ENCODE data around the gene LTA4H. TPM values are rescaled to one million over a fixed set of nuclear protein-coding genes. Genes with fewer than 3 reads are reported as not detected.
"Not testable (repeated sequence)": the region's sequence is repeated elsewhere in the genome, so short reads cannot be mapped to it uniquely, and the experiment has no call there.

The LTA4H gene
- total RNA-seq, 2 experiments from 2014 or later: 50.7 to 52.1 TPM

DNA sequence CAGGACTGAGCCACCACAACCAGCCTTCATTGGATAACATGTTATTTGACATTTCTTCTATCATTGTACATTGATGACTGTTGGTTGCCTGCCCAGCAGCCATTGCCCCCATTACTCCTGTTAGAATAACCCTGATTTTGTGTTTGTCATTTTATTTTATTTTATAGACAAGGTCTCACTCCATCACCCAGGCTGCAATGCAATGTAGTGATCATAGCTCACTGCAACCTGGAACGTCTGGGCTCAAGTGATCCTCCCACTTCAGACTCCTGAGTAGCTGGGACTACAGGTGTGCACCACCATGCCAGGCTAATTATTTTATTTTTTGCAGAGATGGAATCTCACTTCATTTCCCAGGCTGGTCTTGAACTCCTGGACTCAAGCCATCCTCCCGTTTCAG lies 33.2 kb upstream of the LTA4H start:
- H3K27me3 Mint-ChIP-seq: peaks cover 7% of the 10 kb centered on the region
- H3K4me1 Mint-ChIP-seq: peaks cover 19% of the 10 kb centered on the region
- POLR2A ChIA-PET: no interaction called here
- CTCF ChIA-PET: interaction anchor here (3.4 to 5.3 kb wide), 2 partner anchors 147 to 449 kb away, joined by 15 to 65 read pairs; no protein-coding TSS in a partner anchor
- no peak overlapping the region for H3K4me3 Mint-ChIP-seq
- H3K27ac Mint-ChIP-seq: no peak overlapping the region
- DNase-seq: no peak
- H3K9me3 Mint-ChIP-seq: no peaks in the 10 kb centered on the region
- H3K36me3 Mint-ChIP-seq (ENCODE audit: low read depth): no peaks in the 10 kb centered on the region

DNA sequence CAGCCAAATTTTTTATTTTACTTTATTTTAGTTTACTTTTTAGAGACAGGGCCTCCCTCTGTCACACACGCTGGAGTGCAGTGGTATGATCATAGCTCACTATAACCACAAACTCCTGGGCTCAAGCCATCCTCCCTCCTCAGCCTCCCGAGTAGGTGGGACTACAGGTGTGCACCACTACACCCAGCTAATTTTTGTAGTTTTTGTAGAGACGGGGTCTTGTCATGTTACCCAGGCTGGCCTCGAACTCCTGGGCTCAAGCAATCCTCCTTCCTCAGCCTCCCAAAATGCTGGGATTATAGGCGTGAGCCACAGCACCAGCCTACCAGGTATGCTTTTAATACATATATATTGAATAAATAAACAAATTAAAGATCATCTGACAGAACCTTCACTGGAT lies 32.7 kb upstream of the LTA4H start:
- peaks cover 5% of the 10 kb centered on the region for H3K27me3 Mint-ChIP-seq
- CTCF ChIA-PET: interaction anchor here (1.7 to 5.3 kb wide), 3 partner anchors 11 to 449 kb away, joined by 5 to 65 read pairs (median 15); no protein-coding TSS in a partner anchor
- no peak for DNase-seq
- peaks cover 20% of the 10 kb centered on the region for H3K4me1 Mint-ChIP-seq
- H3K4me3 Mint-ChIP-seq: no peak overlapping the region
- H3K27ac Mint-ChIP-seq: no peak overlapping the region
- no peaks in the 10 kb centered on the region for H3K9me3 Mint-ChIP-seq
- no peaks in the 10 kb centered on the region for H3K36me3 Mint-ChIP-seq (ENCODE audit: low read depth)
- POLR2A ChIA-PET: interaction anchor here (0.9 kb wide), 1 partner anchor 141 kb away, joined by 3 read pairs; no protein-coding TSS in a partner anchor

DNA sequence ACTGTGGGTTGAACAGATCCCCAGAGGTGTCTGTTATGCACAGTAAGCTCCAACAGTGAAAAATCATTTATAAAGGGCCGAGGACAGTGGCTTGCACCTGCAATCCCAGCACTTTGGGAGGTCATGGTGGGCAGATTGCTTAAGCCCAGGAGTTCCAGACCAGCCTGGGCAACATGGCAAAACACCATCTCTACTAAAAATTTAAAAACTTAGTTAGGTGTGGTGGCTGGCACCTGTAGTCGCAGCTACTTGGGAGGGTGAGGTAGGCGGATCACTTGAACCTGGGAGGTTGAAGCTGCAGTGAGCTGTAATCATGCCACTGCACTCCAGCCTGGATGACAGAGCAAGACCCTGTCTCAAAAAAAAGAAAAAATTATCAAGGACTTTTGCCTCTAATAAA lies 30.4 kb upstream of the LTA4H start:
- H3K4me1 Mint-ChIP-seq: peaks cover 26% of the 10 kb centered on the region
- POLR2A ChIA-PET: interaction anchor here (0.6 to 1.6 kb wide), 4 partner anchors 9 to 451 kb away, joined by 3 to 4 read pairs (median 4); no protein-coding TSS in a partner anchor
- not testable (repeated sequence) for H3K9me3 Mint-ChIP-seq; H3K4me3 Mint-ChIP-seq; H3K27ac Mint-ChIP-seq; H3K27me3 Mint-ChIP-seq; H3K36me3 Mint-ChIP-seq (ENCODE audit: low read depth); DNase-seq
- CTCF ChIA-PET: interaction anchor here (1.6 to 5.3 kb wide), 6 partner anchors 31 to 452 kb away, joined by 4 to 65 read pairs (median 10); partner anchors contain the start of genes CDK17 and LTA4H

DNA sequence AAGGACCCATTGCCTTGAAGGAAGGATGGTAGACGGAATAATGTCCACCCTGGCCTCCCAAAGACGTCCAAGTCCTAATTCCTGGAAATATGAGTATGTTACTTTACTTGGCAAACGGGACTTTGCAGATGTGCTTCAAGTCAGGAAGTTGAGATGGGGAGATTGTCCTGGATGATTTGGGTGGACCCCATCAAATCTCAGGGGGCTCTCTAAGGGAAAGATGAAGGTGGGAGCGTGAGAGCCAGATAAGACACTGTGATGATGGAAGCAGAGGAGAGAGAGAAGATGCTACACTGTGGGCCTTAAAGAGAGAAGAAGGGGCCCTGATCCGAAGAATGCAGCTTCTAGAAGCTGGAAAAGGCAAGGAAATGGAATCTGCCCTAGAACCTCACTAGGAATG lies 29.6 kb upstream of the LTA4H start:
- ChIA-PET POLR2A (interaction anchor here (1.0 to 1.6 kb wide), 4 partner anchors 141 to 336 kb away, joined by 3 to 4 read pairs (median 4); no protein-coding TSS in a partner anchor), CTCF (interaction anchor here (1.4 to 5.3 kb wide), 5 partner anchors 145 to 452 kb away, joined by 3 to 65 read pairs (median 11); partner anchors contain the start of gene CDK17)
- H3K27ac Mint-ChIP-seq: no peak overlapping the region
- H3K4me3 Mint-ChIP-seq: no peak overlapping the region
- H3K4me1 Mint-ChIP-seq: peaks cover 26% of the 10 kb centered on the region
- DNase-seq: no peak
- no peaks in the 10 kb centered on the region for H3K36me3 Mint-ChIP-seq (ENCODE audit: low read depth)
- no peaks in the 10 kb centered on the region for H3K27me3 Mint-ChIP-seq
- H3K9me3 Mint-ChIP-seq: no peaks in the 10 kb centered on the region

DNA sequence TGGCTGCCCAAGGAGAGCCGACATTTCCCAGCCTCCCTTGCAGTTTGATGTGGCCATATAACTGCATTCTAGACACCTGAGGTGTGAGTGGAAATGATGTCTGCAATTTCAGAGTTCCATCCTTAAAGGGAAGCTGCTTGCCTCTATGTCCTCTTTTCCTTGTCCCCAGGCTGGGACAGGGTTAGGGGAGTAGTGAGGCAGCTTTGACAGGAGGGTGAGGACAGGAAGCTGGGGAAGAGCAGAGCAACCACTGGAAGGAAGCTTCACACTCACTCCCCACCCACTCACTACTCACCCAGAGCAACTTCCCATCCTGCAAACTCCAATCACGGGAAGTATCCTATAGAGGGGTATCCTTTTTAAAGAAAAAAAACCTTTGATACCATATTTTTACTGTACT lies 28.9 kb upstream of the LTA4H start:
- H3K9me3 Mint-ChIP-seq: no peaks in the 10 kb centered on the region
- no peak overlapping the region for H3K27ac Mint-ChIP-seq
- peaks cover 26% of the 10 kb centered on the region for H3K4me1 Mint-ChIP-seq
- H3K27me3 Mint-ChIP-seq: no peaks in the 10 kb centered on the region
- DNase-seq: no peak
- ChIA-PET POLR2A (interaction anchor here (1.0 to 1.6 kb wide), 4 partner anchors 142 to 337 kb away, joined by 3 to 4 read pairs (median 4); no protein-coding TSS in a partner anchor), CTCF (interaction anchor here (0.6 to 5.3 kb wide), 12 partner anchors 32 to 453 kb away, joined by 3 to 65 read pairs (median 4); partner anchors contain the start of gene CDK17)
- no peaks in the 10 kb centered on the region for H3K36me3 Mint-ChIP-seq (ENCODE audit: low read depth)
- H3K4me3 Mint-ChIP-seq: no peak overlapping the region

DNA sequence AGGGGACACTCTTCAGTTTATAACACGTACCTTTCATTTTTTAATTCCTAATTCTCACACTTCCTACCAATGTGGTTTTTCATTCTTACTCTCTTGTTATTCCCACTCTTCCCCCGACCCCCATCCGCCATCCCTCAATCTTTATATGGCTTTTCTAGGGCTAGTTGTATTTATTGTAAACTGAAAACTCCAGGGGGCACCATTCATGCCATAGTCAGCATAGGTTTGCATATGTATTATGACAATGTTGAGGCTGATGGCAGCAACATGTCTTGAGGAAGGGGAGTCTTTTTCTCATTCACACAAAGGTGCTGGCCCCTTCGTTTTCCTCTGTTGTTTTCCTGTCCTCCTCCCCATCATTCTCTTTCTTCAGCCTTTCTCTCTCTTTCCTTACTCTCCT lies 27.7 kb upstream of the LTA4H start:
- Mint-ChIP-seq H3K4me3 (no peak overlapping the region), H3K4me1 (peaks cover 26% of the 10 kb centered on the region), H3K9me3 (no peaks in the 10 kb centered on the region), H3K36me3 (ENCODE audit: low read depth) (no peaks in the 10 kb centered on the region), H3K27me3 (no peaks in the 10 kb centered on the region), H3K27ac (no peak overlapping the region)
- no peak for DNase-seq
- ChIA-PET CTCF (interaction anchor here (1.0 to 6.8 kb wide), 7 partner anchors 146 to 453 kb away, joined by 3 to 115 read pairs (median 18); no protein-coding TSS in a partner anchor), POLR2A (interaction anchor here (1.6 kb wide), 1 partner anchor 152 kb away, joined by 4 read pairs; no protein-coding TSS in a partner anchor)

DNA sequence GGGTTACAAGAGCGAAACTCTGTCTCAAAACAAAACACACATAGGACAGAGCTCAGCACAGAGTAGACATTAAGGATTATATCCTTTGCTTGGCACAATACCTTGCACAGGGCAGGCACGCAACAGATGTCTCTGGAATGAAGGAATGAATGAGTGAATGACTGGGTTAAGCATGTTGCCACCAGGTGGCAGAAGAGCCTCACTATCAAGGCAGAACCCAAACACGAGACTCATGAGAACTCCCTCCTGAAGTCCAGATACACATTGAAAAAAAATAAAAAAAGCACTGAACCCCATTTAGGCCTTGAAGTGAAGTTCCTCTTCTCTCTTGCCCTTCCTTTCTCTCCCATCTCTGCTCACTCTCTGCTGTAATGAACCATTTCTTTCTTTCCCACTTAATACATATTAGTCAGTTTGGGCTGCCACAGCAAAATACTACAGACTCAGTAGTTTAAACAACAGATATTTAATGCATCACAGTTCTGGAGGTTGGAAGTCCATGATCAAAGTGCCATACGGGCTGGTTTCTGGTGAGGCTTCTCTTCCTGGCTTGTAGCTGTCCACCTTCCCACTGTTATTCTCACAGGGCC lies 26.6 kb upstream of the LTA4H start:
- Mint-ChIP-seq H3K27me3 (no peaks in the 10 kb centered on the region), H3K9me3 (peaks cover 4% of the 10 kb centered on the region), H3K27ac (no peak overlapping the region), H3K36me3 (ENCODE audit: low read depth) (no peaks in the 10 kb centered on the region), H3K4me3 (no peak overlapping the region), H3K4me1 (peaks cover 26% of the 10 kb centered on the region)
- ChIA-PET CTCF (interaction anchor here (0.7 to 6.8 kb wide), 10 partner anchors 11 to 518 kb away, joined by 3 to 115 read pairs (median 5); partner anchors contain the start of gene LTA4H), POLR2A (no interaction called here)
- DNase-seq: peak; percentile 83

DNA sequence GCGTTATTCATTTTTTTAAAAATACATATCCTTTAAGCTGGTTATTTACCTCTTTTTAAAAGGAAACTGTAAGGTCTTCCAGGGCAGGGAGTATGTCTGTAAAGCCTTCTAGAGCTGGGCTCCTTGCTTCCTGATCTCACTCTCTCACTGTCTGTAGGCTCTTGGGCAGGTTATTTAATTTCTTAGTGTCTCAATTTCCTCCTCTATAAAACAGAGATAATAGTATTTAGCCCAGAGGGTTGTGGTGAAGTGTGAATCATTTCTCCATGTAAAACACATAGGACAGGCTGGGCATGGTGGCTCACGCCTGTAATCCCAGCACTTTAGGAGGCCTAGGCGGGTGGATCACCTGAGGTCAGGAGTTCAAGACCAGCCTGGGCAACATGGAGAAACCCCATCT lies 25.9 kb upstream of the LTA4H start:
- no peaks in the 10 kb centered on the region for H3K36me3 Mint-ChIP-seq (ENCODE audit: low read depth)
- peaks cover 4% of the 10 kb centered on the region for H3K9me3 Mint-ChIP-seq
- H3K4me3 Mint-ChIP-seq: no peak overlapping the region
- ChIA-PET CTCF (interaction anchor here (0.7 to 6.8 kb wide), 9 partner anchors 11 to 455 kb away, joined by 3 to 115 read pairs (median 5); partner anchors contain the start of gene CDK17), POLR2A (no interaction called here)
- no peak overlapping the region for H3K27ac Mint-ChIP-seq
- no peak for DNase-seq
- H3K4me1 Mint-ChIP-seq: peaks cover 26% of the 10 kb centered on the region
- no peaks in the 10 kb centered on the region for H3K27me3 Mint-ChIP-seq

DNA sequence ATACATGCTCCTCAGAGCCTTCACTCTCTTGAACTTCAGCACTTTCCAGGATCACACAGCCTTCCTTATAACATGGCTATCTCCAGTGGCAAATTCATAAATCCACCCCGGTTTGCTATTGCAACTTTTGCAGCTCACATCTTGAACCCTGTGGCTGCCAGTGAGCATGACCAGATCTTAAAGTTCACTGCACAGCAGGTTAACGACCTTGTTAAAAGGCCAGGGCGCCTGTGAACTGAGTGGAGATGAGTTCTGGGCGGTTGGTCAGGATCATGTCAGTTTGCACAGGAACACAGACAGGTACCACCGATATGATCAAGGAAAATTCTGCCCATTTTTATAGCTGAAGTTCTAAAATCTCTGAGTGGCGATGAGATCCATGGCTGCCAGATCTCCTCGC lies 24.7 kb upstream of the LTA4H start:
- POLR2A ChIA-PET: interaction anchor here (0.9 kb wide), 1 partner anchor 456 kb away, joined by 3 read pairs; no protein-coding TSS in a partner anchor
- peaks cover 26% of the 10 kb centered on the region for H3K4me1 Mint-ChIP-seq
- H3K27me3 Mint-ChIP-seq: no peaks in the 10 kb centered on the region
- DNase-seq: no peak
- H3K9me3 Mint-ChIP-seq: peaks cover 7% of the 10 kb centered on the region
- CTCF ChIA-PET: interaction anchor here (1.3 to 6.8 kb wide), 4 partner anchors 12 to 457 kb away, joined by 5 to 115 read pairs (median 12); no protein-coding TSS in a partner anchor
- no peak overlapping the region for H3K27ac Mint-ChIP-seq
- no peaks in the 10 kb centered on the region for H3K36me3 Mint-ChIP-seq (ENCODE audit: low read depth)
- H3K4me3 Mint-ChIP-seq: no peak overlapping the region

DNA sequence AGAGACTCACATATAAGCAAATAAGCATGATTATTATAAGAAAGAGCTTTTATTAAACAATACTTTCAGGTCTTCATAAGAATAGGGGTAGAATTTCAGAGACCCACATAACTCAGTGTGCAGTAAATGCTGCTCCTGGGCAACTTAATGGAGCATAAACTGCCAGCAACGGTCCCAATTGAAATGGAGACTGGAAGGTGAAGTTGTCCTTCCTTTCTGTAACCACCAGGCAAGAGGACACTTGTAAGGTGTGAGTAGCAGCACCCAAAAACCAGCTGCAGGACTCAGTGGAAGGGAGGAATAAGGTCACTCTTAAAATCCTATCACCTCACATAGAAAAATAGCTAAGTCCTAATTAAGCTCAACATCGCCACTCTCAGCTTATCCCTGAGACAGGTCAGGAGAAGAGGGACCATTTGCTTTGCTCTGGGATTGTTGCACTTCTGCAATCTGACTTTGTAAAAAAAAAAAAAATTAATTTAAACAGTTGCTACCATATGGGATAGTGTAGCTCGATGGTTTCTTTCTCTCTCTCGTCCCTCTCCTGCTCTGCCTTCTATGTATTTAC lies 22.7 kb upstream of the LTA4H start:
- no peak for DNase-seq
- Mint-ChIP-seq H3K9me3 (peaks cover 17% of the 10 kb centered on the region), H3K27ac (no peak overlapping the region), H3K27me3 (no peaks in the 10 kb centered on the region), H3K4me1 (peaks cover 7% of the 10 kb centered on the region), H3K36me3 (ENCODE audit: low read depth) (peaks cover 2% of the 10 kb centered on the region), H3K4me3 (no peak overlapping the region)
- CTCF ChIA-PET: interaction anchor here (0.7 to 6.8 kb wide), 6 partner anchors 9 to 459 kb away, joined by 3 to 115 read pairs (median 5); no protein-coding TSS in a partner anchor
- POLR2A ChIA-PET: interaction anchor here (0.6 to 1.2 kb wide), 3 partner anchors 13 to 459 kb away, joined by 3 to 4 read pairs (median 3); no protein-coding TSS in a partner anchor

DNA sequence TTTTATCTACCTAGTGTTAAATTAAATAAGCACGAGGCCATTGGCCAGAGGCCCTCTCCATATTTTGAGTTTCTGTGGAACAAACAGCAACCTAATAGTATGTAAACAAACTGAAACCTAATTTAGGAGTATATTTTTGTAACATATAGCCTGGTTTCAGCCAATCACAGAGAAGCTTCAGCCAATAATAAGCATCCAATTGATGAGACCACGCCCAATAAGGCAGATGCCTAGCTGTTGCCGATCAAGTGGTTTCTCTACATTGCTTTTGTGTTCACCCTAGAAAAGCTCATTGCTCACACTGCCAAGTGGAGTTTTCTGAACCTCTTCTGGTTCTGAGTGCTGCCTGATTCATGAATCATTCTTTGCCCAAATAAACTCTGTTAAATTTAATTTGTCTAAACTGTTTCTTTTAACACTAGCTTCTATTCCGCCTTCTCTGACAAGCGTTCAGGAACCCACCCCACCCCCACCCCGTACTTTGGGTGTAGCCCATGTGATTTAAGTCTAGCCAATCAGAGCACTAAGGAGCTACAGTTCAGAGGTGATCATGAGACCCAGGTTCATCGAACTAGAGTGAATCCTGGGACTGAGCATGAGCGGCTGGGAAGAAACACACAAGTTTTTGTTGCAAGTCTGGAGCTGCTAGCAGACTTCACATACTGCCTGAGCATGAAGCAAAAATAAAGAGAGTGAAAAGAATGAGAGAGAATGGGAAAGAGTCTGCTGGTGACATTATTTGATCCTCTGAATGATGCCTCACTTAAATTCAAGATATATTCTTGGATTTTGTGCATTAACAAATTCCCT lies 21.5 kb upstream of the LTA4H start:
- no peak for DNase-seq
- H3K4me3 Mint-ChIP-seq: no peak overlapping the region
- no peaks in the 10 kb centered on the region for H3K27me3 Mint-ChIP-seq
- POLR2A ChIA-PET: interaction anchor here (1.2 kb wide), 1 partner anchor 460 kb away, joined by 3 read pairs; no protein-coding TSS in a partner anchor
- CTCF ChIA-PET: interaction anchor here (2.5 to 6.8 kb wide), 2 partner anchors 11 to 157 kb away, joined by 5 to 115 read pairs; no protein-coding TSS in a partner anchor
- peaks cover under 1% of the 10 kb centered on the region for H3K4me1 Mint-ChIP-seq
- H3K9me3 Mint-ChIP-seq: peaks cover 25% of the 10 kb centered on the region
- H3K36me3 Mint-ChIP-seq (ENCODE audit: low read depth): peaks cover 9% of the 10 kb centered on the region
- H3K27ac Mint-ChIP-seq: no peak overlapping the region

DNA sequence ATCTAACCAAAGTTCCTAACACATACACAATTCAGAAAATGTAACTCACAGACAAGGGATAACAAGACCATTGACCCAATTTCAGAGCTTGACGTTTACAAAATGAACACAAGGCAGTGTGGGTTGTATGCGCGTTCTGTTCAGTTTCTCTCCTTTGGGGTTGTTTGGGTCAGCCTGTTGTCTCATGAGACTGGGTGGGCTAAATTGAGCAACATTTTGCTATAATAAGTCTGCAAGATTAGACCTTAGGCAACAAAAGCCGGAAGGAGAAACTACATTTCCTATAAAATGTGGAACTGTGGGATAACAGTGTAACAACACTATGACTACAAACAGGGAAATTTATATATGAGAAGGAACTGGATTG lies 18.8 kb upstream of the LTA4H start:
- Mint-ChIP-seq H3K27ac (no peak overlapping the region), H3K4me3 (no peak overlapping the region), H3K27me3 (no peaks in the 10 kb centered on the region), H3K4me1 (peaks cover 6% of the 10 kb centered on the region), H3K36me3 (ENCODE audit: low read depth) (peaks cover 15% of the 10 kb centered on the region), H3K9me3 (peaks cover 34% of the 10 kb centered on the region)
- CTCF ChIA-PET: interaction anchor here (1.3 kb wide), 1 partner anchor 463 kb away, joined by 4 read pairs; no protein-coding TSS in a partner anchor
- POLR2A ChIA-PET: no interaction called here
- DNase-seq: no peak

All from activated CD4-positive, alpha-beta memory T cell treated with anti-CD3 and anti-CD28 coated beads, Interleukin-2, amount 10 ng/mL, durations not matched to agents 7 days and 5 days (primary cell).